Endodermal cell (in vitro differentiated cells): ENCODE measurements around the gene UPK1B. TPM values are rescaled to one million over a fixed set of nuclear protein-coding genes. Genes with fewer than 3 reads are reported as not detected.
"Not testable (repeated sequence)": the region's sequence is repeated elsewhere in the genome, so short reads cannot be mapped to it uniquely, and the experiment has no call there.

Experiments
- DNase-seq: peaks from one replicate; pipeline ENCODE4 v3.0.0-alpha.2; 2017
- H3K27ac ChIP-seq: 2 replicates; pipeline ENCODE4 v1.5.1; 2013; ENCODE audit warnings: mild to moderate bottlenecking, low read depth, low read length, moderate library complexity
- H3K27me3 ChIP-seq: 2 replicates; pipeline ENCODE4 v1.6.1; 2013; ENCODE audit warnings: mild to moderate bottlenecking, low read length, moderate library complexity; ENCODE audit not compliant: insufficient read depth, control insufficient read depth, poor library complexity, severe bottlenecking
- H3K36me3 ChIP-seq: 2 replicates; pipeline ENCODE4 v1.7.0; 2013; ENCODE audit warnings: mild to moderate bottlenecking, low read length, moderate library complexity; ENCODE audit not compliant: control insufficient read depth, insufficient read depth
- H3K4me1 ChIP-seq: one replicate; pipeline ENCODE4 v1.7.0; 2013; ENCODE audit warnings: low read length; ENCODE audit not compliant: control insufficient read depth, insufficient read depth
- H3K4me3 ChIP-seq: 2 replicates; pipeline ENCODE4 v1.5.1; 2013; ENCODE audit warnings: mild to moderate bottlenecking, low read length, moderate library complexity
- H3K9ac ChIP-seq: 2 replicates; pipeline ENCODE4 v1.6.1; 2013; ENCODE audit warnings: mild to moderate bottlenecking, low read length, moderate library complexity; ENCODE audit not compliant: poor library complexity, severe bottlenecking; ENCODE audit errors: extremely low read depth
- H3K9me3 ChIP-seq: 2 replicates; pipeline ENCODE4 v1.6.1; 2013; ENCODE audit warnings: mild to moderate bottlenecking, low read length, moderate library complexity; ENCODE audit not compliant: control insufficient read depth
- H3K27ac Mint-ChIP-seq: 2 replicates; pipeline ENCODE4 v1.8.0; 2020; ENCODE audit warnings: mixed read lengths
- H3K27me3 Mint-ChIP-seq: 2 replicates; pipeline ENCODE4 v1.8.0; 2021; ENCODE audit warnings: mild to moderate bottlenecking, mixed read lengths; ENCODE audit not compliant: insufficient read depth
- H3K36me3 Mint-ChIP-seq: 2 replicates; pipeline ENCODE4 v1.8.0; 2020; ENCODE audit warnings: low read depth, mixed read lengths
- H3K4me1 Mint-ChIP-seq: 2 replicates; pipeline ENCODE4 v1.8.0; 2020; ENCODE audit warnings: mixed read lengths
- H3K4me3 Mint-ChIP-seq: 2 replicates; pipeline ENCODE4 v1.8.0; 2020; ENCODE audit warnings: mild to moderate bottlenecking, moderate library complexity, mixed read lengths
- H3K9me3 Mint-ChIP-seq: 2 replicates; pipeline ENCODE4 v1.8.0; 2020; ENCODE audit warnings: mild to moderate bottlenecking, mixed read lengths
- CTCF ChIP-seq: fragments of 200-600 bp; sonication (generic); conservative IDR thresholded peaks from 2 replicates; pipeline ENCODE4 v1.5.0; 2021; ENCODE audit warnings: antibody characterized with exemption, mild to moderate bottlenecking
- WGBS, 2 experiments: methylation state at CpG; one replicate each; pipeline versions ENCODE4 v1.1.5 to v1.1.7; 2013; ENCODE audit warnings: missing lambda C conversion rate in 2 of 2, mixed read lengths in 1 of 2; ENCODE audit not compliant: insufficient coverage in 1 of 2, insufficient read length in 1 of 2; 5-methylcytosine and 5-hydroxymethylcytosine counted together
- total RNA-seq, 2 donors: library from RNA; stranded (reverse); fragmentation: NEBNext Ultra II Directional in 1 of 2; extraction: Animal tissue kit (Norgen Biotek cat#: 25700) in 1 of 2; gene quantifications; 2 replicates in 1 of 2; 3 replicates in 1 of 2; pipeline ENCODE4 v1.2.1, GENCODE V29; 2021

The UPK1B gene
- total RNA-seq, 2 donors from 2014 or later, result 4.9 to 11.3 TPM

DNA sequence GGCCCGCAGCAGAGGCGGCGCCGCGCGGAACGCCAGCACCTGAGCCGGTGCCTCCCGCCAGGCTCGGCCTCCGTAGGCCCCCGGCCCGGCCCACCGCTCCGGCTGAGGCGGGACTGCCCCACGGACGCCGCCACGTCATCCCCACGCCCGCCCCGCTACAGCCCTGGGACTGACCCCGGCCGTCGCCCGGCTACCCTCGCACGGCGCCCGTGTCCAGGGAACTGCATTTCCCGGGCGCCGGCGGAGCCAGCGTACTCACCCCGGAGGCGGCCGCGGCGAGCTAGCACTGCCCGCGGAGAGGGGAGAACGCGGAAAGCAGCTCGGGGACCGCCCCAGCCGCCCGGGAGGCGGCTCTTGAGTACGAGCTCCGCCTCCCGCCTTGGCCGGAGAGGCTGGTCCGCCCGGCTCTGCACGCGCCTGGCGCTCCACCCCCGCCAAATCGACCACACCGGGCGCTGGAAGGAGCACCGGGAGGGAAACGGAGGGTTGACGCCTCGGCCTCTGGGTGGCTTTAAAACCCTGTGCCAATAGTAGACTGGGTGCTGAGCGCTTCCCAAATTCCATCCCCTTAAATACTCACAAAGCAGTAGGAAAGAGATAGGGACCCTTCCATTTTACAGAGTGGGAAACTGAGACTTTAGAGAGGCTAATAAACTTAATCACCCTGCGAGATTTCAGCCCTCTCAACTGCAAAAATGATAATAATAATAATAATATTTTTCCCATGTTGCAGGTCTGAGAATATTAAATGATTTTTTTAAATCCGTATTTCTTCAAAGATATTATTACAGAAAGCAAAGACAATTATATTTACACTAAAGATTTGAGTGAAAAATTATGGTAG is 67.4 kb downstream of the UPK1B start, which contains the start of gene B4GALT4:
TSS of gene B4GALT4 (minus strand) at position 288 of the 844 bp plus-strand sequence. CDS start 10,779 bp downstream, outside the sequence.
- peak; percentile 94 for DNase-seq
- peak within 1 kb of the TSS; percentile 32 for H3K27ac ChIP-seq
- no peak for TF ChIP-seq CTCF

DNA sequence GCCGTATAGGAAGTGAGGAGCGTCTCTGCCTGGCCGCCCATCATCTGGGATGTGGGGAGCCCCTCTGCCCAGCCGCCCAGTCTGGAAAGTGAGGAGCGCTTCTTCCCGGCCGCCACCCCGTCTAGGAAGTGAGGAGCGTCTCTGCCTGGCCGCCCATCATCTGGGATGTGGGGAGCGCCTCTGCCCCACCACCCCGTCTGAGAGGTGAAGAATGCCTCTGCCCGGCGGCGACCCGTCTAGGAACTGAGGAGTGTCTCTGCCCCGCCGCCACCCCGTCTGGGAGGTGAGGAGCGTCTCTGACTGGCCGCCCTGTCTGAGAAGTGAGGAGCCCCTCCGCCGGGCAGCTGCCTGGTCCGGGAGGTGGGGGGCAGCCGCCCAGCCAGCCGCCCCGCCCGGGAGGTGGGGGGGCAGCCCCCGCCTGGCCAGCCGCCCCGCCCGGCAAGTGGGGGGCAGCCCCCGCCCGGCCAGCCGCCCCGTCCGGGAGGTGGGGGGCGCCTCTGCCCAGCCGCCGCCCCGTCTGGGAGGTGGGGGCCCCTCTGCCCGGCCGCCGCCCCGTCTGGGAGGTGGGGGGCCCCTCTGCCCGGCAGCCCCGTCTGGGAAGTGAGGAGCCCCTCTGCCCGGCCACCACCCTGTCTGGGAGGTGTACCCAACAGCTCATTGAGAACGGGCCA is 69.1 kb downstream of the UPK1B start:
- H3K9ac ChIP-seq, H3K27ac ChIP-seq, H3K27me3 ChIP-seq, H3K4me1 Mint-ChIP-seq, H3K27me3 Mint-ChIP-seq, DNase-seq, H3K36me3 ChIP-seq, H3K4me3 ChIP-seq, H3K4me3 Mint-ChIP-seq, H3K9me3 ChIP-seq, H3K36me3 Mint-ChIP-seq, H3K4me1 ChIP-seq: not testable (repeated sequence)
- peak overlapping the region; percentile 66 for H3K27ac Mint-ChIP-seq
- peaks cover 23% of the 10 kb centered on the region for H3K9me3 Mint-ChIP-seq
- WGBS, 2 experiments, result 95 to 100% methylated on average over 5 to 42 of the region's 49 CpGs

More for the DNA sequence above, 67.4 kb downstream of the UPK1B start, which contains the start of gene B4GALT4:
- Histone ChIP-seq H3K9ac (peak within 1 kb of the TSS; percentile 84), H3K27me3 (no peaks in the 10 kb centered on the region), H3K9me3 (no peaks in the 10 kb centered on the region), H3K36me3 (peaks cover 21% of the 10 kb centered on the region), H3K4me1 (no peaks in the 10 kb centered on the region), H3K4me3 (peak within 1 kb of the TSS; percentile 98)
- 0% methylated on average over 12 to 68 of the region's 70 CpGs for WGBS, 2 experiments
- Mint-ChIP-seq H3K9me3 (peaks cover 15% of the 10 kb centered on the region), H3K4me3 (peak within 1 kb of the TSS; percentile 83), H3K27ac (peak within 1 kb of the TSS; percentile 86), H3K4me1 (peaks cover 12% of the 10 kb centered on the region), H3K27me3 (no peaks in the 10 kb centered on the region), H3K36me3 (peaks cover 19% of the 10 kb centered on the region)

DNA sequence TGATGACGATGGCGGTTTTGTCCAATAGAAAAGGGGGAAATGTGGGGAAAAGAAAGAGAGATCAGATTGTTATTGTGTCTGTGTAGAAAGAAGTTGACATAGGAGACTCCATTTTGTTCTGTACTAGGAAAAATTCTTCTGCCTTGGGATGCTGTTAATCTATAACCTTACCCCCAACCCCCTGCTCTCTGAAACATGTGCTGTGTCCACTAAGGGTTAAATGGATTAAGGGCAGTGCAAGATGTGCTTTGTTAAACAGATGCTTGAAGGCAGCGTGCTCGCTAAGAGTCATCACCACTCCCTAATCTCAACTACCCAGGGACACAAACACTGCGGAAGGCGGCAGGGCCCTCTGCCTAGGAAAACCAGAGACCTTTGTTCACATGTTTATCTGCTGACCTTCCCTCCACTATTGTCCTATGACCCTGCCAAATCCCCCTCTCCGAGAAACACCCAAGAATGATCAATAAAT is 69.7 kb downstream of the UPK1B start:
- Mint-ChIP-seq H3K9me3 (peaks cover 28% of the 10 kb centered on the region), H3K27ac (peak overlapping the region; percentile 66)
- not testable (repeated sequence) for H3K4me1 ChIP-seq, H3K36me3 ChIP-seq, H3K36me3 Mint-ChIP-seq, H3K27me3 ChIP-seq, DNase-seq, H3K4me3 Mint-ChIP-seq, H3K4me1 Mint-ChIP-seq, H3K4me3 ChIP-seq, H3K27ac ChIP-seq, H3K27me3 Mint-ChIP-seq, H3K9ac ChIP-seq
- peaks cover 15% of the 10 kb centered on the region for H3K9me3 ChIP-seq
- 40% methylated on average over 1 of the region's 7 CpGs; no CpG with 5 or more reads in 1 of the 2 experiments for WGBS, 2 experiments

DNA sequence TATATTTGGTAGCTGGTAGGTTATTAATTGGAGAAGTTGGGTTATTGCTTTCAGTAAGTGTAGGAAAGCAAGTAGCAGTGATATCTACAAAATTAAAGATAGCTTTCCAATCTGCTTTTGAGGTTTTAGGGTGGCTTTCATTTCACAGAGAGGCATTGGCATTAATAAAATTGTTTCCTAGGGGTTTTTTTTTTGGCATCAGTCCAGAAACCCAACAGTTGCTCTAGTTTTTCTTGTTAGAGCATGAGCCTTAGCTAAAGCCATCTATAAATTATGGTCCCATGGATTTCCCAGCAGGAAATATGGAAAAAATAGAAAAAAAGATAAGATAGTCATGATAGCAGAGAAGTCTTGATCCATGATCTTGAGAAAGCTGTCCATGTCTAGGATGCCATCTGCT is 70.3 kb downstream of the UPK1B start:
- Mint-ChIP-seq H3K9me3 (peaks cover 34% of the 10 kb centered on the region), H3K4me1 (peaks cover 8% of the 10 kb centered on the region), H3K27ac (no peak overlapping the region), H3K27me3 (no peaks in the 10 kb centered on the region), H3K36me3 (peaks cover 4% of the 10 kb centered on the region), H3K4me3 (no peak overlapping the region)
- no peak for TF ChIP-seq CTCF
- Histone ChIP-seq H3K4me3 (no peak overlapping the region), H3K27me3 (no peaks in the 10 kb centered on the region), H3K4me1 (no peaks in the 10 kb centered on the region), H3K27ac (no peak overlapping the region), H3K36me3 (no peaks in the 10 kb centered on the region), H3K9ac (no peak overlapping the region), H3K9me3 (peaks cover 22% of the 10 kb centered on the region)
- DNase-seq, result no peak
